ENCODE results near the gene ANKS6. TPM values are rescaled to one million over a fixed set of nuclear protein-coding genes. Genes with fewer than 3 reads are reported as not detected.

ANKS6 gene
- total RNA-seq, 1 donor from 2014 or later, result 16.0 TPM

- peaks cover 36% of the 10 kb centered on the region for H4K20me1 ChIP-seq (ENCODE audit: low read depth)
- peaks cover 4% of the 10 kb centered on the region for H3K4me1 ChIP-seq
- peaks cover 9% of the 10 kb centered on the region for H3K4me1 Mint-ChIP-seq
- peaks cover 5% of the 10 kb centered on the region for H3F3A ChIP-seq (ENCODE audit: low read depth)
- H3K4me3 ChIP-seq, result peak overlapping the region; percentile 59
- no peak for DNase-seq (ENCODE audit: low spot score)
- H3K27me3 Mint-ChIP-seq (ENCODE audit: insufficient read depth, low read depth), result peaks cover 64% of the 10 kb centered on the region
- H3K4me3 Mint-ChIP-seq, result peak overlapping the region; percentile 79
- H3K36me3 Mint-ChIP-seq, result no peaks in the 10 kb centered on the region
- TF ChIP-seq, protein P1, sequence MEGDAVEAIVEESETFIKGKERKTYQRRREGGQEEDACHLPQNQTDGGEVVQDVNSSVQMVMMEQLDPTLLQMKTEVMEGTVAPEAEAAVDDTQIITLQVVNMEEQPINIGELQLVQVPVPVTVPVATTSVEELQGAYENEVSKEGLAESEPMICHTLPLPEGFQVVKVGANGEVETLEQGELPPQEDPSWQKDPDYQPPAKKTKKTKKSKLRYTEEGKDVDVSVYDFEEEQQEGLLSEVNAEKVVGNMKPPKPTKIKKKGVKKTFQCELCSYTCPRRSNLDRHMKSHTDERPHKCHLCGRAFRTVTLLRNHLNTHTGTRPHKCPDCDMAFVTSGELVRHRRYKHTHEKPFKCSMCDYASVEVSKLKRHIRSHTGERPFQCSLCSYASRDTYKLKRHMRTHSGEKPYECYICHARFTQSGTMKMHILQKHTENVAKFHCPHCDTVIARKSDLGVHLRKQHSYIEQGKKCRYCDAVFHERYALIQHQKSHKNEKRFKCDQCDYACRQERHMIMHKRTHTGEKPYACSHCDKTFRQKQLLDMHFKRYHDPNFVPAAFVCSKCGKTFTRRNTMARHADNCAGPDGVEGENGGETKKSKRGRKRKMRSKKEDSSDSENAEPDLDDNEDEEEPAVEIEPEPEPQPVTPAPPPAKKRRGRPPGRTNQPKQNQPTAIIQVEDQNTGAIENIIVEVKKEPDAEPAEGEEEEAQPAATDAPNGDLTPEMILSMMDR (IDR thresholded peaks at IDR 0.05), result no peak
- TF ChIP-seq EZH2phosphoT487 (IDR thresholded peaks at IDR 0.05) (peak; percentile 9), EZH2 (IDR thresholded peaks at IDR 0.05) (peak; percentile 79)
- peak overlapping the region; percentile 91 for H3K4me2 ChIP-seq
- H3K36me3 ChIP-seq, result no peaks in the 10 kb centered on the region
- no peak overlapping the region for H3K27ac Mint-ChIP-seq
- no peaks in the 10 kb centered on the region for H3K9me3 Mint-ChIP-seq
- peaks cover 96% of the 10 kb centered on the region for H3K27me3 ChIP-seq
- H3K79me2 ChIP-seq (ENCODE audit: low read depth), result no peaks in the 10 kb centered on the region
- peak overlapping the region; percentile 20 for H2AFZ ChIP-seq (replicated peaks)
- H3K9me3 ChIP-seq (ENCODE audit: low read depth), result no peaks in the 10 kb centered on the region
- no peak overlapping the region for H3K27ac ChIP-seq
- H3K9ac ChIP-seq, result no peak overlapping the region
Observed at GRCh38 chr9:98708103-98708932, 88.0 kb downstream of the ANKS6 start.

- Histone ChIP-seq H3K27ac (no peak overlapping the region), H2AFZ (replicated peaks) (peak overlapping the region; percentile 75), H3K36me3 (no peaks in the 10 kb centered on the region), H4K20me1 (ENCODE audit: low read depth) (peaks cover 34% of the 10 kb centered on the region), H3K4me1 (peaks cover 4% of the 10 kb centered on the region), H3K27me3 (peaks cover 87% of the 10 kb centered on the region), H3K79me2 (ENCODE audit: low read depth) (no peaks in the 10 kb centered on the region), H3F3A (ENCODE audit: low read depth) (peaks cover 5% of the 10 kb centered on the region), H3K4me3 (peak overlapping the region; percentile 49), H3K4me2 (peak overlapping the region; percentile 84), H3K9me3 (ENCODE audit: low read depth) (no peaks in the 10 kb centered on the region), H3K9ac (no peak overlapping the region)
- Mint-ChIP-seq H3K27me3 (ENCODE audit: insufficient read depth, low read depth) (peaks cover 64% of the 10 kb centered on the region), H3K27ac (no peak overlapping the region), H3K4me1 (peaks cover 9% of the 10 kb centered on the region), H3K36me3 (no peaks in the 10 kb centered on the region), H3K9me3 (no peaks in the 10 kb centered on the region), H3K4me3 (peak overlapping the region; percentile 79)
- TF ChIP-seq, protein P1 (IDR thresholded peaks at IDR 0.05), result peak; percentile 74
- peak; percentile 97 for TF ChIP-seq EZH2phosphoT487 (IDR thresholded peaks at IDR 0.05)
- TF ChIP-seq EZH2 (IDR thresholded peaks at IDR 0.05), result peak; percentile 91
- DNase-seq (ENCODE audit: low spot score), result peak; percentile 94
Observed at GRCh38 chr9:98707166-98708102, 88.9 kb downstream of the ANKS6 start.

GRCh38 chr9:98706651-98707165, 89.6 kb downstream of the ANKS6 start:
- Histone ChIP-seq H2AFZ (replicated peaks) (peak overlapping the region; percentile 75), H3K27ac (no peak overlapping the region), H4K20me1 (ENCODE audit: low read depth) (peaks cover 34% of the 10 kb centered on the region), H3K4me1 (peaks cover 4% of the 10 kb centered on the region), H3K9me3 (ENCODE audit: low read depth) (no peaks in the 10 kb centered on the region), H3K9ac (no peak overlapping the region), H3K27me3 (peaks cover 80% of the 10 kb centered on the region), H3K79me2 (ENCODE audit: low read depth) (no peaks in the 10 kb centered on the region), H3F3A (ENCODE audit: low read depth) (peaks cover 5% of the 10 kb centered on the region), H3K4me2 (peak overlapping the region; percentile 84), H3K36me3 (no peaks in the 10 kb centered on the region), H3K4me3 (peak overlapping the region; percentile 49)
- H3K27ac Mint-ChIP-seq, result no peak overlapping the region
- H3K4me1 Mint-ChIP-seq, result peaks cover 9% of the 10 kb centered on the region
- peaks cover 59% of the 10 kb centered on the region for H3K27me3 Mint-ChIP-seq (ENCODE audit: insufficient read depth, low read depth)
- no peaks in the 10 kb centered on the region for H3K36me3 Mint-ChIP-seq
- peak overlapping the region; percentile 79 for H3K4me3 Mint-ChIP-seq
- TF ChIP-seq, protein P1 (IDR thresholded peaks at IDR 0.05), result no peak
- TF ChIP-seq EZH2phosphoT487 (IDR thresholded peaks at IDR 0.05), result no peak
- TF ChIP-seq EZH2 (IDR thresholded peaks at IDR 0.05), result no peak
- no peak for DNase-seq (ENCODE audit: low spot score)
- no peaks in the 10 kb centered on the region for H3K9me3 Mint-ChIP-seq
